HCT116 (cell line): Measurements from ENCODE around the gene TEKT3.

Experiments used
- CTCF ChIP-seq, 3 experiments: fragments of 200-600 bp in 1 of 3; sonication (generic) in 1 of 3; IDR thresholded peaks in 2 of 3; conservative IDR thresholded peaks in 1 of 3; 2 replicates each; pipeline ENCODE4 v1.5.1; 2012 to 2017; ENCODE audit warnings: low read depth in 2 of 3, low read length in 2 of 3, antibody characterized with exemption in 1 of 3, borderline replicate concordance in 1 of 3, control low read depth in 1 of 3, mild to moderate bottlenecking in 1 of 3, mixed read lengths in 1 of 3, mixed run types in 1 of 3, moderate library complexity in 1 of 3; ENCODE audit not compliant: insufficient read depth in 1 of 3
- SP1 ChIP-seq: IDR thresholded peaks from 2 replicates; pipeline ENCODE4 v1.6.1; 2012; ENCODE audit warnings: low read depth
- YY1 ChIP-seq: IDR thresholded peaks from 2 replicates; pipeline ENCODE4 v1.6.1; 2011; ENCODE audit warnings: low read length, low read depth, moderate library complexity, mild to moderate bottlenecking; ENCODE audit not compliant: insufficient replicate concordance; ENCODE audit errors: extremely low read depth

- TF ChIP-seq CTCF (IDR thresholded peaks at IDR 0.05 in 2 of 3, conservative IDR thresholded peaks at IDR 0.05 in 1 of 3; ENCODE audit: borderline replicate concordance in 1 of 3, insufficient read depth in 1 of 3, low read depth in 2 of 3, low read length in 2 of 3) (no peak), YY1 (no peak), SP1 (no peak)
Measured at GRCh38 chr17:15361592-15361991, 20.2 kb upstream of the TEKT3 start.
